Activated naive CD4-positive, alpha-beta T cell treated with anti-CD3 and anti-CD28 coated beads, Interleukin-2, amount 50 U/mL, for 72 hours (primary cell): ENCODE results near the gene NR1H3. TPM values are rescaled to one million over a fixed set of nuclear protein-coding genes. Genes with fewer than 3 reads are reported as not detected.

Experiments
- ATAC-seq, 2 donors: fragments of 150-1000 bp; cut with Tn5 transposase; 2 replicates each; pipeline ENCODE4 v1.10.0; 2021; ENCODE audit warnings: mild to moderate bottlenecking in 2 of 2, moderate library complexity in 2 of 2
- DNase-seq, 2 donors: peaks; one replicate each; pipeline ENCODE4 v3.0.0; 2021 to 2022; ENCODE audit warnings: low spot score in 2 of 2
- H3K27ac Mint-ChIP-seq, 2 donors: one replicate each; pipeline ENCODE4 v1.8.0; 2022; ENCODE audit warnings: mild to moderate bottlenecking in 2 of 2, mixed read lengths in 2 of 2
- H3K36me3 Mint-ChIP-seq, 2 donors: one replicate each; pipeline ENCODE4 v1.8.0; 2022; ENCODE audit warnings: mixed read lengths in 2 of 2
- H3K9me3 Mint-ChIP-seq, 2 donors: one replicate each; pipeline ENCODE4 v1.8.0; 2022; ENCODE audit warnings: mixed read lengths in 2 of 2
- total RNA-seq, 2 donors: library from RNA; stranded (reverse); gene quantifications; one replicate each; pipeline ENCODE4 v1.2.3, GENCODE V29; 2022

The NR1H3 gene
- total RNA-seq, 2 donors from 2014 or later: 6.9 to 11.1 TPM

GRCh38 chr11:47236482-47236881 is 21.3 kb upstream of the NR1H3 start:
- H3K36me3 Mint-ChIP-seq: peaks cover 30 to 33% of the 10 kb centered on the region in 2 donors
- no peaks in the 10 kb centered on the region for H3K9me3 Mint-ChIP-seq
- no peak for DNase-seq
- peak overlapping the region in 1 of 2 donors; percentile 56 for H3K27ac Mint-ChIP-seq
- no peak for ATAC-seq

DNA sequence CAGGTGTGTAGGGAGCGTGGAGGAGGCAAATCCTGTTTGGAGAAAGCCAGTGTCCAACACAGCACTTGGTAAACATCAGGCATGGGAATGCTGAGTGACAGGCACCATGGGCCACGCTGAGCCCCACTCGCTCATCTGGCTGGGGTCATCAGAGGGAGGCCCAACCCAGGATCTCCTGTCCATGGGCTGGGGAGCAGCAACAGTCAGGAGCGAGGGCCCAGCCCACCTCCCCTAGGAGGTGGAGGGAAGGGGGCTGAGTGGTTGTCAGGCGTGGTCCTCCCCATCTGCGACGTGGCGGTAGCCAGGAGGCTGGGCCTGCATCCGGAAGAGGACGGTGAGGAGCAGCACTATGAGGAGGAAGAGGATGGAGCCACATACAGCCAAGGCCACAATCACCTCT is 17.9 kb upstream of the NR1H3 start:
- peak overlapping the region in 1 of 2 donors; percentile 82 for H3K27ac Mint-ChIP-seq
- peaks cover 29 to 38% of the 10 kb centered on the region in 2 donors for H3K36me3 Mint-ChIP-seq

DNA sequence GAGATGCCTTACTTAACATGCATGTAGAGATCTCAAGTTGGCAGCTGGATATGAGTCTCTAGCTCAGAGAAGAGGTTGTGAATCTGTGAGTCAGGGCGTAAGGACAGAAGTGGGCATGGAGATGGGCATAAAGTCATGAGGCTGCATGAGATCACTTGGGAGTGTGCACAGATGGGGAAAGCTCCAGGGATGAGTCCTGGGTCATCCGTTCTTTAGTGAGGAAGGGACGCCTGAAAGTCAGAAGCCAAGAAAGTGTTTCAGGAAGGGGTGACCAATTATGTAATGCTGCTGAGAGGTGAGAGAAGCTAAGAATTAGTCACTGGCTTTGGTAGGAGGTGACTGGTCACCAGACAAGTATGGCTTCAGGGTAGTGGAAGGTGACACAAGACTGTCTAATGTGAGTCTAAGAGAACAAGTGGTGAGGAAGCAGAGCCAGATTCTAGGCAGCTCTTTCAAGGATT is 15.9 kb upstream of the NR1H3 start:
- H3K27ac Mint-ChIP-seq: peak overlapping the region; percentile 81 to 82
- ATAC-seq: peak in 1 of 2 donors; percentile 70
- H3K36me3 Mint-ChIP-seq: peaks cover 14 to 32% of the 10 kb centered on the region in 2 donors
- H3K9me3 Mint-ChIP-seq: no peaks in the 10 kb centered on the region
- no peak for DNase-seq

More for the DNA sequence above, 17.9 kb upstream of the NR1H3 start:
- DNase-seq (no peak), ATAC-seq (no peak)
- H3K9me3 Mint-ChIP-seq: no peaks in the 10 kb centered on the region

DNA sequence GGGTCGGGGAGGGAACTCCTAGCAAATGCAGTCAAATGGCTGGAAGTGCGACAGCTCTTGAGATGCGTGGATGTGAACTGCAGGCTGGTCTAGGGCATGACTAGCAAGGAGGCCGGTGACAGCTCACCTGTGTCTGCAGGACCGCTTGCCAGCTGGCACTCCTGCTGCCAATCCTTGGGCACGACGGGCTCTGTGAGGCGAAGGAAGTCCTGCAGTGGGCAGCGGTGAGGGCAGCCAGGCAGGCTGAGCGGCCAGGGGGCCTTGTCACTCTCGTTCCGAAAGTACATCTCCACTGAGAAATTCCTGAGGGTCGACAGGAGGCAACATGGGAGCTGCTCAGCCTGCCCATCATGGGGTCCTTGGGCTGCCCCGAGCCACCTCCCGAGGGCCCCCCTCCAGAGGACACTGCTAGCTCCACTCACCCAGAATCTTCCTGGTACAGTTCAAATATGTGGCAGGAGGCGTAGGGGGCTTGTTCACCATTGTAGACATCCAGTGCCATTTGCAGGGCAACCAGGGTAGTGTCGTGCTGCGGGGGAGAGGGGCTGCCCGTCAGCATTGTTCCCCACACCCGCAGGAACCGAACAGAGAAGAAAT is 15.1 kb upstream of the NR1H3 start:
- no peak for DNase-seq
- H3K27ac Mint-ChIP-seq: peak overlapping the region; percentile 81 to 82
- H3K36me3 Mint-ChIP-seq: peaks cover 11 to 27% of the 10 kb centered on the region in 2 donors
- no peak for ATAC-seq
- no peaks in the 10 kb centered on the region for H3K9me3 Mint-ChIP-seq

GRCh38 chr11:47243454-47243853 is 14.3 kb upstream of the NR1H3 start:
- Mint-ChIP-seq H3K36me3 (peaks cover 9 to 28% of the 10 kb centered on the region in 2 donors), H3K27ac (peak overlapping the region in 1 of 2 donors; percentile 82), H3K9me3 (no peaks in the 10 kb centered on the region)
- DNase-seq (no peak), ATAC-seq (no peak)

DNA sequence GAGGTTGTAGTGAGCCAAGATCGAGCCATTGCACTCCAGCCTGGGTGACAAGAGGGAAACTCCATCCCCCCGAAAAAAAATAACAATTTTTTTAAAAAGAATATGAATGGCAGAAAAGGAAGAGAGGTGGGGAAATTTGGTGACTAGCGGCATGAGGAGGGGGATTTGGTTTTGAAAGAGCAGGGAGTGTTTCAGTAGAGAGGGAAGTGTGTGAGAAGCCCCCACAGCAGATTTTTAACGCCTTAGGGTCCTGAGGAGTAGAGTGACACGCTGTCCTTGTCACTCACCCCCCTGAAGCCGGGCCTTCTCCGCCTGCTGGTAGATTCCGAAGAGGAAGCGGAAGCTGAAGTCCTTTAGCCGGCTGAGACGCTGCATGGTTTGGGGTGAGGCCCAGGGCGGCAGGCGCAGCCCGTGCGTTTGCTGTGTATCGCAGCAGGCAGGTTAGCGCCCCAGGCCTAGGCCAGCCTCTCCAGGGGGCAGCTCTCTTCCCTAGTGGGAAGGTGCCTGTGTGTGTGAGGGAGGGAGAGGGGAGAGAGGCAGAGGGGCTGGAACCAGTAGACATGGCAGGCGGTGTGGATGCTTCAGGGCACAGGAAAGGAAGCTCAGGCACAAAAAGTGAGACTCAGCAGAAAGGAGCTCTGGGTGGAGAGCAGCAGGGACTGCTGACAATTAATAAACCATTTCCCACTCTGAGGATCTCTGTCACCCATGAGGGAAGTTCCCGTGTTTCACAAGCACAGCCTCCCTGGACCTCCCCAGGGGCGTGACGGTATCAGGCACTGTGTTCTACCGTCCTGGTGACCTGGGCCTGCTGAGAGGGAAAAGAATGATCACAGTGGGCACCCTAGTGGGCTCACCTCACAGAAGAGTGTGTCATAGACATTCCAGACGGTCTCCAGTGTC is 13.1 kb upstream of the NR1H3 start:
- Mint-ChIP-seq H3K27ac (peak overlapping the region; percentile 76 to 81), H3K9me3 (no peaks in the 10 kb centered on the region), H3K36me3 (peaks cover 10 to 28% of the 10 kb centered on the region in 2 donors)
- DNase-seq (no peak), ATAC-seq (no peak)

- H3K36me3 Mint-ChIP-seq: peaks cover 6 to 20% of the 10 kb centered on the region in 2 donors
- no peaks in the 10 kb centered on the region for H3K9me3 Mint-ChIP-seq
- ATAC-seq (no peak), DNase-seq (no peak)
- H3K27ac Mint-ChIP-seq: peak overlapping the region; percentile 60 to 81
Observed at GRCh38 chr11:47245611-47246357, 12.0 kb upstream of the NR1H3 start.

DNA sequence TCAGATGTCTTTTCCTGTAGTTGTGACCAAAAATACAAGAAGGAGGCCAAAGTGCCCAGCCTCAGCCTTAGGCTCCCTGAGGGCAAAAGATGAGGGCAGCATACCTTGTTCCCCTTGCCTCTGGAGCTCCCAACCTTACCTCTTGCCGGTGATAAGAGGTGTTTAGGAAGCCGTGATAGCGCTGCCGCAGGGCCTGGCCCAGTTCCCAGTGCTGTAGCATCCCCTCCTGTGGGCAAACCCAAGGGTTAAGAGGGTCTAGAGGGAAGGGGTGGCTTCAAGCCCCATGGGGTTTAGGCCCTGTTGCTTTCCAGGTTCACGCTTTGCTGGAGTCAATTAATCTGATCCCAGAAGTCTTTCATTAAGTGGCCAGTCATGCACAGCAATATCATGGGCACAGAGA is 10.3 kb upstream of the NR1H3 start:
- ATAC-seq (no peak), DNase-seq (no peak)
- Mint-ChIP-seq H3K27ac (peak overlapping the region; percentile 96 to 100), H3K36me3 (peaks cover 6 to 9% of the 10 kb centered on the region in 2 donors), H3K9me3 (no peaks in the 10 kb centered on the region)

DNA sequence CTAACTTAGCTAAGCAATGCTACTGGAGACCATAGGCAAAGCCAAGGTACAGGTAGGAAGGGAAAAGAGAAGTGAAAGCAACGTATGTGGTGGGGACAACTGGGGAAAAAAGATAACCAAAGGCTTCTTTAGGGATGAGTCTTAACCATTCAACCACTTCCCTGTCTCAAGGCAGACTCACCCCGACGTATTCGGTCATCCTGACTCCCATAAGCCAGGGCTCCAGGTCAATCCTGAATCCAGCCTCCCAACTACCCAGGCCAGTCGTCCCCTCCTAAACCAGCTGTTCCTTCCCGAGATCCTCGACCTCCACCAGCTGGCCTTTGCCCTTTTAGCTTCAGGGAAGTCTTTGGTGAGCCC is 9.5 kb upstream of the NR1H3 start:
- peak; percentile 42 to 80 for ATAC-seq
- no peak for DNase-seq
- H3K36me3 Mint-ChIP-seq: peaks cover 6 to 9% of the 10 kb centered on the region in 2 donors
- peak overlapping the region; percentile 96 to 100 for H3K27ac Mint-ChIP-seq
- H3K9me3 Mint-ChIP-seq: no peaks in the 10 kb centered on the region

- H3K36me3 Mint-ChIP-seq: peaks cover 6 to 9% of the 10 kb centered on the region in 2 donors
- no peaks in the 10 kb centered on the region for H3K9me3 Mint-ChIP-seq
- peak; percentile 91 to 96 for ATAC-seq
- DNase-seq: peak; percentile 86 to 87
- H3K27ac Mint-ChIP-seq: peak within 1 kb of the TSS; percentile 96 to 100
Observed at GRCh38 chr11:47248664-47249377, 9.0 kb upstream of the NR1H3 start, which contains the start of gene ACP2. TSS of gene ACP2 (minus strand) at chr11:47248814. CDS start at chr11:47248789, 25 bp downstream.

GRCh38 chr11:47249378-47249715 is 8.4 kb upstream of the NR1H3 start:
- no peaks in the 10 kb centered on the region for H3K9me3 Mint-ChIP-seq
- peaks cover 6 to 9% of the 10 kb centered on the region in 2 donors for H3K36me3 Mint-ChIP-seq
- ATAC-seq (no peak), DNase-seq (no peak)
- H3K27ac Mint-ChIP-seq: peak overlapping the region; percentile 60 to 96

- ATAC-seq (no peak), DNase-seq (no peak)
- Mint-ChIP-seq H3K36me3 (peaks cover 6 to 9% of the 10 kb centered on the region in 2 donors), H3K27ac (no peak overlapping the region), H3K9me3 (no peaks in the 10 kb centered on the region)
Observed at GRCh38 chr11:47251751-47252150, 6.0 kb upstream of the NR1H3 start.

DNA sequence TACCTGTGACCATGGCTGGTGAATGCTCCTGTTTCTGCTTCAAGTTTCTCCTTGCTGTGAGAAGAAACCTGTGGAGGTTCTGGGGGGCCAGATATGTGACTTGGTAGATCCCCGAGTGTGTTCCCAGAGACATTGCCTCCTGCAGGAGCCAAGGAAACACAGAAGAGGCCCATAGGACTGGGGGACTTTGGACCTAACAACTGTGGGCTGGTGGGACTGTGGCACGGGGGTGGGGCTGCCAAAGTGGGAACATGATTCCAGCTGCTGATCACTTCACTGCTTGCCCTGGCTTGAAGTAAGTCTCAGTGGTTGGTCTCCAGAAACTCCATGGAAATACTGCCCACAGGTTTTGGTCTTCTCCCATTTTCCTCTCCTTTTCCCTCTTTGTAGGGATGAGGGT is 4.1 kb upstream of the NR1H3 start:
- Mint-ChIP-seq H3K9me3 (no peaks in the 10 kb centered on the region), H3K27ac (no peak overlapping the region), H3K36me3 (peaks cover under 1 to 1% of the 10 kb centered on the region in 2 donors)
- ATAC-seq: no peak
- no peak for DNase-seq

- ATAC-seq (no peak), DNase-seq (no peak)
- Mint-ChIP-seq H3K27ac (peak overlapping the region; percentile 37 to 55), H3K36me3 (no peaks in the 10 kb centered on the region), H3K9me3 (no peaks in the 10 kb centered on the region)
Observed at GRCh38 chr11:47254386-47254785, 3.4 kb upstream of the NR1H3 start.

- no peaks in the 10 kb centered on the region for H3K9me3 Mint-ChIP-seq
- ATAC-seq: no peak
- H3K27ac Mint-ChIP-seq: peak overlapping the region in 1 of 2 donors; percentile 37
- H3K36me3 Mint-ChIP-seq: no peaks in the 10 kb centered on the region
- no peak for DNase-seq
Observed at GRCh38 chr11:47256374-47256773, 1.4 kb upstream of the NR1H3 start.

GRCh38 chr11:47257177-47257516 is 649 bp upstream of the NR1H3 start:
- H3K36me3 Mint-ChIP-seq: no peaks in the 10 kb centered on the region
- ATAC-seq (no peak), DNase-seq (no peak)
- H3K9me3 Mint-ChIP-seq: no peaks in the 10 kb centered on the region
- no peak overlapping the region for H3K27ac Mint-ChIP-seq
